Panc1 (cell line): ENCODE results near the gene CPSF3. TPM values are rescaled to one million over a fixed set of nuclear protein-coding genes. Genes with fewer than 3 reads are reported as not detected.

Experiments used
- ATAC-seq: fragments of 200-7000 bp; cut with Tn5 transposase; 2 replicates; pipeline ENCODE4 v1.9.1; 2020; ENCODE audit warnings: mild to moderate bottlenecking, moderate library complexity
- BruUV-seq: library from RNA; stranded (reverse); fragments of 400-500 nt; replicated peaks from 2 replicates; lab custom pipeline; 2021; lab: Mats Ljungman, UMichigan
- CTCF ChIA-PET: fragments of 300-600 bp; sonication (Branson Sonifier 250); formaldehyde crosslinking; loops from one replicate; lab custom pipeline; 2022; ENCODE audit warnings: antibody characterized with exemption; lab: Charles Lee
- POLR2A ChIA-PET: fragments of 300-600 bp; sonication (Branson Sonifier 250); formaldehyde crosslinking; loops from one replicate; lab custom pipeline; 2022; ENCODE audit warnings: antibody characterized with exemption; lab: Charles Lee
- DNase-seq: peaks from one replicate; pipeline ENCODE4 v3.0.0-alpha.2; 2010; ENCODE audit warnings: low read depth, low spot score
- H3K27ac ChIP-seq: 2 replicates; pipeline ENCODE4 v1.5.1; 2011; ENCODE audit warnings: mild to moderate bottlenecking, low read length, inconsistent platforms
- H3K27me3 ChIP-seq: fragments of 200-500 bp; sonication (Bioruptor generic); 2 replicates; pipeline ENCODE4 v1.6.0; 2014; ENCODE audit warnings: low read length, inconsistent platforms; ENCODE audit not compliant: control insufficient read depth, insufficient read depth
- H3K36me3 ChIP-seq: fragments of 200-500 bp; sonication (Bioruptor generic); 2 replicates; pipeline ENCODE4 v1.5.1; 2014; ENCODE audit warnings: inconsistent platforms, mild to moderate bottlenecking, low read length, moderate library complexity; ENCODE audit not compliant: control insufficient read depth, insufficient read depth
- H3K4me1 ChIP-seq: 2 replicates; pipeline ENCODE4 v1.5.1; 2011; ENCODE audit warnings: inconsistent platforms, mild to moderate bottlenecking, low read length, moderate library complexity; ENCODE audit not compliant: control insufficient read depth, insufficient read depth
- H3K4me3 ChIP-seq, 2 experiments: 2 replicates each; pipeline ENCODE4 v1.5.1; 2011 to 2012; ENCODE audit warnings: low read depth in 2 of 2, low read length in 2 of 2, mild to moderate bottlenecking in 2 of 2, inconsistent platforms in 1 of 2, moderate library complexity in 1 of 2
- H3K9me3 ChIP-seq: fragments of 200-500 bp; sonication (Bioruptor generic); 2 replicates; pipeline ENCODE4 v1.5.1; 2014; ENCODE audit warnings: low read depth, mild to moderate bottlenecking, inconsistent platforms, low read length, moderate library complexity; ENCODE audit not compliant: control insufficient read depth, insufficient read depth
- CTCF ChIP-seq: fragments of 450-650 bp; IDR thresholded peaks from 2 replicates; pipeline ENCODE4 v1.5.1; 2017; ENCODE audit warnings: mild to moderate bottlenecking
- POLR2AphosphoS5 ChIP-seq: IDR thresholded peaks from 2 replicates; pipeline ENCODE4 v1.6.1; 2012; ENCODE audit warnings: mild to moderate bottlenecking, low read depth, low read length, moderate library complexity
- REST ChIP-seq, 2 experiments: IDR thresholded peaks; 2 replicates each; pipeline ENCODE4 v1.6.1; 2011 to 2012; ENCODE audit warnings: low read depth in 2 of 2, control low read depth in 1 of 2, low read length in 1 of 2, mild to moderate bottlenecking in 1 of 2, moderate library complexity in 1 of 2; ENCODE audit not compliant: insufficient read depth in 1 of 2
- SIN3A ChIP-seq: IDR thresholded peaks from 2 replicates; pipeline ENCODE4 v1.6.1; 2012; ENCODE audit warnings: low read depth, mild to moderate bottlenecking, low read length, moderate library complexity, borderline replicate concordance; ENCODE audit not compliant: insufficient read depth
- TCF7L2 ChIP-seq: IDR thresholded peaks from 2 replicates; pipeline ENCODE4 v1.6.1; 2011; ENCODE audit warnings: mild to moderate bottlenecking, low read depth, low read length, inconsistent platforms
- in situ Hi-C: cut with HindIII; loops from 2 replicates; pipeline ENCODE4 v1.10.0; 2016; ENCODE audit warnings: low sequenced_read_pairs, low pct_unique_long_range_greater_than_20kb
- intact Hi-C: fragments of 100-400 bp; cut with micrococcal nuclease; formaldehyde crosslinking; loops from one replicate; pipeline ENCODE4 v1.10.0; 2022; ENCODE audit not compliant: unreplicated experiment
- total RNA-seq: library from RNA; stranded (reverse); gene quantifications from one replicate; pipeline ENCODE4 v1.2.1, GENCODE V29; 2021; ENCODE audit not compliant: unreplicated experiment

Gene CPSF3
- total RNA-seq, 1 experiment from 2014 or later = 54.1 TPM

- in situ Hi-C loops = no loop called here
- Histone ChIP-seq H3K4me3 (no peak overlapping the region), H3K36me3 (peaks cover 36% of the 10 kb centered on the region), H3K27ac (no peak overlapping the region), H3K4me1 (peaks cover 24% of the 10 kb centered on the region), H3K9me3 (no peaks in the 10 kb centered on the region), H3K27me3 (no peaks in the 10 kb centered on the region)
- DNase-seq = no peak
- CTCF ChIA-PET = no interaction called here
- intact Hi-C loops = no loop called here
- POLR2A ChIA-PET = no interaction called here
- TF ChIP-seq TCF7L2 (no peak), REST (IDR thresholded peaks at IDR 0.05; ENCODE audit: insufficient read depth in 1 of 2, low read depth in 2 of 2, low read length in 1 of 2) (no peak), CTCF (no peak), SIN3A (no peak), POLR2AphosphoS5 (no peak)
- no TSS peak for BruUV-seq
- no peak for ATAC-seq
These were observed 17.8 kb upstream of the CPSF3 start for GRCh38 chr2:9405636-9406035.

- Histone ChIP-seq H3K4me3 (no peak overlapping the region), H3K4me1 (peaks cover 22% of the 10 kb centered on the region), H3K27ac (no peak overlapping the region; the same call in 1 of the 2 replicates), H3K36me3 (peaks cover 37% of the 10 kb centered on the region), H3K9me3 (no peaks in the 10 kb centered on the region), H3K27me3 (no peaks in the 10 kb centered on the region)
- DNase-seq (no peak), ATAC-seq (peak; percentile 27; the same call in 1 of the 2 replicates)
- intact Hi-C loops (no loop called here), in situ Hi-C loops (no loop called here)
- no TSS peak for BruUV-seq
- ChIA-PET POLR2A (interaction anchor here (0.5 kb wide), 1 partner anchor 25 kb away, joined by 9 read pairs; no protein-coding TSS in a partner anchor), CTCF (no interaction called here)
- TF ChIP-seq POLR2AphosphoS5 (peak; percentile 34; the same call in 1 of the 2 replicates), SIN3A (0 out of 2 replicates have a peak, but pooled peaks have one; percentile 39), REST (IDR thresholded peaks at IDR 0.05; ENCODE audit: insufficient read depth in 1 of 2, low read depth in 2 of 2, low read length in 1 of 2) (no peak)
These were observed 16.7 kb upstream of the CPSF3 start for GRCh38 chr2:9406529-9407362.
